ENCODE results near the gene GLT1D1.

The GLT1D1 gene

DNA sequence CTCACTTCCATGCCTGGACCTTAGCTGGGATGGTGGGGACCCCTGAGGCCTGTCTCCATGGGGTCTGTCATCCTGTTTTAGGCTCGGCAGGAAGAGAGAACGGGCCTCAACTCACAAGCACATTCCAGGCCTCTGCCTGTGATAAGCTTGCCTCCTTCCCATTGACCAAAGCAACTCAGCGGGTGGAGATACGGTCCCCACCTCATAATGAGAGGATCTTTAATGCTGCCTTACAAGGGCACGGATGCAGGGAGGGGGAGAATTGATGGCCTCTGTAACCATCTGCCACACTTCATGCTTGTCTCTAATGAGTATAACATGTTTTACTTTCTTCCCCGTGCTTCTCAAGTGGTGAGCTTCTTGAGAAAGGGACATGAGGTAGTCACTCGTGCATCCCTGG, 50.0 kb downstream of the GLT1D1 start:
- H3K9me3 ChIP-seq, result no peaks in the 10 kb centered on the region; the same call in 1 of the 2 replicates
- DNase-seq, result no peak
- TF ChIP-seq, protein P1, sequence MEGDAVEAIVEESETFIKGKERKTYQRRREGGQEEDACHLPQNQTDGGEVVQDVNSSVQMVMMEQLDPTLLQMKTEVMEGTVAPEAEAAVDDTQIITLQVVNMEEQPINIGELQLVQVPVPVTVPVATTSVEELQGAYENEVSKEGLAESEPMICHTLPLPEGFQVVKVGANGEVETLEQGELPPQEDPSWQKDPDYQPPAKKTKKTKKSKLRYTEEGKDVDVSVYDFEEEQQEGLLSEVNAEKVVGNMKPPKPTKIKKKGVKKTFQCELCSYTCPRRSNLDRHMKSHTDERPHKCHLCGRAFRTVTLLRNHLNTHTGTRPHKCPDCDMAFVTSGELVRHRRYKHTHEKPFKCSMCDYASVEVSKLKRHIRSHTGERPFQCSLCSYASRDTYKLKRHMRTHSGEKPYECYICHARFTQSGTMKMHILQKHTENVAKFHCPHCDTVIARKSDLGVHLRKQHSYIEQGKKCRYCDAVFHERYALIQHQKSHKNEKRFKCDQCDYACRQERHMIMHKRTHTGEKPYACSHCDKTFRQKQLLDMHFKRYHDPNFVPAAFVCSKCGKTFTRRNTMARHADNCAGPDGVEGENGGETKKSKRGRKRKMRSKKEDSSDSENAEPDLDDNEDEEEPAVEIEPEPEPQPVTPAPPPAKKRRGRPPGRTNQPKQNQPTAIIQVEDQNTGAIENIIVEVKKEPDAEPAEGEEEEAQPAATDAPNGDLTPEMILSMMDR (IDR thresholded peaks at IDR 0.05; ENCODE audit: low read depth, low read length), result no peak
- H3K27me3 ChIP-seq, result no peaks in the 10 kb centered on the region
- H3K4me3 ChIP-seq (ENCODE audit: low read depth, low read length), result no peak overlapping the region
- no peaks in the 10 kb centered on the region for H3K36me3 ChIP-seq
- no peaks in the 10 kb centered on the region for H3K4me1 ChIP-seq

GRCh38 chr12:128905003-128905544, 51.8 kb downstream of the GLT1D1 start:
- Histone ChIP-seq H3K27me3 (no peaks in the 10 kb centered on the region), H3K4me1 (no peaks in the 10 kb centered on the region), H3K4me3 (ENCODE audit: low read depth, low read length) (no peak overlapping the region), H3K36me3 (no peaks in the 10 kb centered on the region), H3K9me3 (no peaks in the 10 kb centered on the region)
- TF ChIP-seq, protein P1 (IDR thresholded peaks at IDR 0.05; ENCODE audit: low read depth, low read length), result no peak
- no peak for DNase-seq

DNA sequence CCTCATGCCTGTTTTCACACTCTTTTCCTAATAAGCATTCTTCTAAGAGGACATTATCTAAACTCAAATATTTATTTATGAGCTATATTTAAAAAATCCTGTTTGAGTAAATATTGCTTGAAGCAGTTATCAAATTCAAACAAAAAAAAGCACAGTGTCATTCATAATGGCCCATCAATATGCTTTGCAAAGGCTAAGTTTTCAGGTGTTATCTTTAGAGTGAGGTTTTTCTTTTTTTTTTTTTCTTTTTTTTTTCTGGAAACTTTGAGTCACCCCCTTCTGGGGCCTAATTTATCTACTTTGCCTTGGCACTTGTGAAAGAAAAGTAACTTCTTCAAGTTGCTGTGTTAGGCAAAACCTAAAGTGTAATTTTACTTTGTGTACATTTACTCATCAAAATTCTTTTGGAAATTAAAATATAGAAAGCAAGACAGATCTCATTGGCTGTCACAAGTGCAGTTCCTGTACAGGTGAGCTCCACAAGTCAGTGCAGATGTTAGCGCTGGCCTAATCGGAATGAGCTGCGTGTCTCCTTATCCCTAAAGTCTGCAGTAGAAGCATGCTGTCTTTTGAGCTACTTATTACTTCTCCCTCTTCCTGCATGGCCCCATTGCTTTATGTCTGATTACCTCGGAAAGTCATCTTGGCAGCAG, 53.3 kb downstream of the GLT1D1 start:
- TF ChIP-seq, protein P1 (IDR thresholded peaks at IDR 0.05; ENCODE audit: low read depth, low read length), result no peak
- H3K4me3 ChIP-seq (ENCODE audit: low read depth, low read length), result no peak overlapping the region
- DNase-seq, result no peak
- H3K36me3 ChIP-seq, result no peaks in the 10 kb centered on the region
- H3K9me3 ChIP-seq, result no peaks in the 10 kb centered on the region
- H3K27me3 ChIP-seq, result no peaks in the 10 kb centered on the region
- no peaks in the 10 kb centered on the region for H3K4me1 ChIP-seq

- Histone ChIP-seq H3K36me3 (no peaks in the 10 kb centered on the region), H3K9me3 (no peaks in the 10 kb centered on the region), H3K4me1 (no peaks in the 10 kb centered on the region), H3K4me3 (ENCODE audit: low read depth, low read length) (no peak overlapping the region), H3K27me3 (no peaks in the 10 kb centered on the region)
- TF ChIP-seq, protein P1 (IDR thresholded peaks at IDR 0.05; ENCODE audit: low read depth, low read length), result no peak
- DNase-seq, result no peak
Measured at GRCh38 chr12:128908254-128908653, 55.0 kb downstream of the GLT1D1 start.

DNA sequence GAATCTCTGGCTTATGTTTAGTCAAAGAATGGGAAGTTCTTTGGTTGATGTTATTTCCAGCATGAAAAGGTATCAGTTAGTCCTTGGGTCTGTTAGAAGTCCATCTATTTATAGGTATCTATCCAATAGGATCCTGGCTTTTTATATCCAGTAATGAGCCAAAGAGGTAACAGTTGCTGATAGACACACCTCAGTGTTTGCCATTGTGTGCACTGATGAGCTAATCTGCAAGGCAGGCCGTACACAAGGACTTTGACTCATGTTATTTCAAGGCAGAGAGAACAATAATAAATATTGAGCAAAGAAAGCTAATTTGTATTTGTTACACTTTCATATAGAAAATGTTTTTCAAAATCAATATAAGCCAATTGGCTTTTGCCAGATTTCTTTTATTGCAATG, 56.4 kb downstream of the GLT1D1 start:
- no peak for DNase-seq
- TF ChIP-seq, protein P1 (IDR thresholded peaks at IDR 0.05; ENCODE audit: low read depth, low read length), result no peak
- H3K9me3 ChIP-seq, result no peaks in the 10 kb centered on the region
- no peaks in the 10 kb centered on the region for H3K4me1 ChIP-seq
- no peaks in the 10 kb centered on the region for H3K36me3 ChIP-seq
- H3K4me3 ChIP-seq (ENCODE audit: low read depth, low read length), result no peak overlapping the region
- H3K27me3 ChIP-seq, result no peaks in the 10 kb centered on the region

DNA sequence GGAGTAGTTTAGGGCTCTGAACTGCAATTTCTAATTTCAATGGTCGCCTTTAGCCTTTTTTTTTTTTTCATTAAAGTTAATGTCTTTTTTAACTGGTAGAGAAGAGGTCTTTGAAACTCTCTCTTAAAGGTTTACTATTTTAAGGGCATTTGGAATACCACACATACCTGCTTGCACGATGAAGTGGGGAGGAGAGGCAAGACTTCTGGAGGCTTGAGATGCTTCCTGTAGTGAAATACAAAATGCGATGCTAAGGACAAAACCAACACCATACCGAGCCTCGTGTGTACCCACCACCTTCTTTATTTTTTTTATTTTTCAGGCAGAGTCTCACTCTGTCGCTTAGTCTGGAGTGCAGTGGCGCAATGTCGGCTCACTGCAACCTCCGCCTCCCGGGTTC, 57.4 kb downstream of the GLT1D1 start:
- Histone ChIP-seq H3K36me3 (no peaks in the 10 kb centered on the region), H3K4me3 (ENCODE audit: low read depth, low read length) (no peak overlapping the region), H3K4me1 (no peaks in the 10 kb centered on the region), H3K9me3 (no peaks in the 10 kb centered on the region), H3K27me3 (no peaks in the 10 kb centered on the region)
- DNase-seq, result no peak
- TF ChIP-seq, protein P1 (IDR thresholded peaks at IDR 0.05; ENCODE audit: low read depth, low read length), result no peak

All from BE2C (cell line).